ENCODE data around the gene DDAH1.

DNA sequence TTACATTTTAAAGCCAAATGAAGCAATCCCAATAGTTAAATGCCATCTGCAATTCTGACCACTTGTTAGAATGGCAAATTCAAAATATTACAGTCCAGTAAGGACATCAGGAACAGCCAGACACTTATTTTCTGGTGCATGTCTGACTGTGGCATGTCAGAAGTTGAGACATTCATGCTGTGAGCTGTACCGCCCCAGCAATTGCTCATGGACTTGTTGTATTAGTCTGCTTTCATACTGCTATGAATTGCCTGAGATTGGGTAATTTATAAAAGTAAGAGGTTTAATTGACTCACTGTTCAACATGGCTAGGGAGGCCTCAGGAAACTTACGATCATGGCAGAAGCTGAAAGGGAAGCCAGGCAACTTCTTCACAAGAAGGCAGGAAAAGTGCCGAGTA lies 19.1 kb downstream of the DDAH1 start:
- TF ChIP-seq POLR2A (IDR thresholded peaks at IDR 0.05) = no peak
- TF ChIP-seq, protein P1, sequence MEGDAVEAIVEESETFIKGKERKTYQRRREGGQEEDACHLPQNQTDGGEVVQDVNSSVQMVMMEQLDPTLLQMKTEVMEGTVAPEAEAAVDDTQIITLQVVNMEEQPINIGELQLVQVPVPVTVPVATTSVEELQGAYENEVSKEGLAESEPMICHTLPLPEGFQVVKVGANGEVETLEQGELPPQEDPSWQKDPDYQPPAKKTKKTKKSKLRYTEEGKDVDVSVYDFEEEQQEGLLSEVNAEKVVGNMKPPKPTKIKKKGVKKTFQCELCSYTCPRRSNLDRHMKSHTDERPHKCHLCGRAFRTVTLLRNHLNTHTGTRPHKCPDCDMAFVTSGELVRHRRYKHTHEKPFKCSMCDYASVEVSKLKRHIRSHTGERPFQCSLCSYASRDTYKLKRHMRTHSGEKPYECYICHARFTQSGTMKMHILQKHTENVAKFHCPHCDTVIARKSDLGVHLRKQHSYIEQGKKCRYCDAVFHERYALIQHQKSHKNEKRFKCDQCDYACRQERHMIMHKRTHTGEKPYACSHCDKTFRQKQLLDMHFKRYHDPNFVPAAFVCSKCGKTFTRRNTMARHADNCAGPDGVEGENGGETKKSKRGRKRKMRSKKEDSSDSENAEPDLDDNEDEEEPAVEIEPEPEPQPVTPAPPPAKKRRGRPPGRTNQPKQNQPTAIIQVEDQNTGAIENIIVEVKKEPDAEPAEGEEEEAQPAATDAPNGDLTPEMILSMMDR (IDR thresholded peaks at IDR 0.05) = no peak
